H1 (cell line): ENCODE results near the gene MORF4L1. TPM values are rescaled to one million over a fixed set of nuclear protein-coding genes. Genes with fewer than 3 reads are reported as not detected.

ENCODE experiments used
- CTCF ChIA-PET: fragments of 300-600 bp; sonication (Branson Sonifier 250); formaldehyde crosslinking; loops from one replicate; lab custom pipeline; 2021; ENCODE audit not compliant: partially characterized antibody; lab: Charles Lee
- POLR2A ChIA-PET: fragments of 300-600 bp; sonication (Branson Sonifier 250); formaldehyde crosslinking; loops from one replicate; lab custom pipeline; 2021; ENCODE audit warnings: inconsistent platforms; ENCODE audit not compliant: partially characterized antibody; lab: Charles Lee
- DNase-seq, 2 experiments: peaks; one replicate each; pipeline versions ENCODE4 v3.0.0 to v3.0.0-alpha.2; 2010 to 2022; ENCODE audit warnings: low spot score in 2 of 2, low read depth in 1 of 2, mixed read lengths in 1 of 2
- FAIRE-seq: peaks from 2 replicates; lab custom pipeline; 2011; peaks lifted over from hg19 to GRCh38; lab: Jason Lieb, UNC
- H2AFZ ChIP-seq: 2 replicates; pipeline ENCODE4 v1.8.1; 2012; ENCODE audit warnings: low read length, inconsistent platforms
- H2AK5ac ChIP-seq: 2 replicates; pipeline ENCODE4 v1.6.1; 2013; ENCODE audit warnings: low read depth, low read length
- H2BK120ac ChIP-seq: replicated peaks from 2 replicates; pipeline ENCODE3; 2013; ENCODE audit warnings: low read depth, low read length, inconsistent platforms
- H2BK12ac ChIP-seq: 2 replicates; pipeline ENCODE4 v1.6.1; 2013; ENCODE audit warnings: low read depth, low read length
- H2BK15ac ChIP-seq: 2 replicates; pipeline ENCODE4 v1.6.1; 2013; ENCODE audit warnings: low read length
- H2BK20ac ChIP-seq: 2 replicates; pipeline ENCODE4 v1.6.1; 2013; ENCODE audit warnings: low read length
- H2BK5ac ChIP-seq: 2 replicates; pipeline ENCODE4 v1.6.1; 2013; ENCODE audit warnings: low read depth, low read length
- H3K14ac ChIP-seq: 2 replicates; pipeline ENCODE4 v1.6.1; 2013; ENCODE audit warnings: inconsistent platforms; ENCODE audit not compliant: insufficient read length
- H3K18ac ChIP-seq: 2 replicates; pipeline ENCODE4 v1.6.1; 2013; ENCODE audit warnings: low read length; ENCODE audit errors: extremely low read depth
- H3K23ac ChIP-seq: 2 replicates; pipeline ENCODE4 v1.6.1; 2013; ENCODE audit warnings: inconsistent platforms; ENCODE audit not compliant: insufficient read length
- H3K23me2 ChIP-seq: 2 replicates; pipeline ENCODE4 v1.6.1; 2013; ENCODE audit warnings: low read depth, low read length
- H3K27ac ChIP-seq: 2 replicates; pipeline ENCODE4 v1.6.1; 2011; ENCODE audit warnings: low read depth, low read length, inconsistent platforms
- H3K27me3 ChIP-seq, 4 experiments: replicated peaks in 1 of 4; 1 replicate in 1 of 4; 2 replicates in 3 of 4; pipeline versions ENCODE4 v1.6.1 to v1.8.1; 2011 to 2013; ENCODE audit warnings: low read length in 3 of 4, mild to moderate bottlenecking in 3 of 4, inconsistent platforms in 2 of 4, mixed read lengths in 2 of 4, moderate library complexity in 1 of 4; ENCODE audit not compliant: control insufficient read depth in 3 of 4, insufficient read depth in 3 of 4; ENCODE audit errors: extremely low read depth in 1 of 4
- H3K36me3 ChIP-seq, 4 experiments: 2 replicates each; pipeline versions ENCODE4 v1.6.1 to v1.8.1; 2011 to 2013; ENCODE audit warnings: mild to moderate bottlenecking in 4 of 4, low read length in 3 of 4, moderate library complexity in 2 of 4, control low read depth in 1 of 4, inconsistent platforms in 1 of 4; ENCODE audit not compliant: insufficient read depth in 4 of 4, control insufficient read depth in 2 of 4
- H3K4ac ChIP-seq: replicated peaks from 2 replicates; pipeline ENCODE3; 2013; ENCODE audit warnings: low read length, low read depth, mixed read lengths, inconsistent platforms; ENCODE audit not compliant: insufficient read length
- H3K4me1 ChIP-seq, 4 experiments: replicated peaks in 1 of 4; 1 replicate in 1 of 4; 2 replicates in 3 of 4; pipeline versions ENCODE4 v1.6.1 to v1.8.1; 2011 to 2013; ENCODE audit warnings: low read length in 3 of 4, inconsistent platforms in 2 of 4, mixed read lengths in 1 of 4; ENCODE audit not compliant: insufficient read depth in 4 of 4, control insufficient read depth in 3 of 4
- H3K4me2 ChIP-seq, 2 experiments: 2 replicates each; pipeline versions ENCODE4 v1.6.1 to v1.8.1; 2011 to 2013; ENCODE audit warnings: low read depth in 2 of 2, low read length in 2 of 2, control low read depth in 1 of 2, inconsistent platforms in 1 of 2, mild to moderate bottlenecking in 1 of 2; ENCODE audit not compliant: insufficient read depth in 1 of 2
- H3K4me3 ChIP-seq, 4 experiments: fragments of 200-600, 300-600 bp in 1 of 4; sonication (generic), shearing (Covaris generic), sonication (Bioruptor Twin) in 1 of 4; 2 replicates each; pipeline versions ENCODE4 v1.5.1 to v1.8.1; 2011 to 2016; ENCODE audit warnings: low read length in 4 of 4, low read depth in 3 of 4, control low read depth in 2 of 4, inconsistent platforms in 2 of 4, mild to moderate bottlenecking in 2 of 4, mixed read lengths in 1 of 4, moderate library complexity in 1 of 4; ENCODE audit not compliant: insufficient read depth in 2 of 4; ENCODE audit errors: extremely low read depth in 1 of 4
- H3K56ac ChIP-seq: replicated peaks from 2 replicates; pipeline ENCODE3; 2013; ENCODE audit warnings: low read depth, mild to moderate bottlenecking, mixed read lengths, low read length, inconsistent platforms; ENCODE audit not compliant: insufficient read length
- H3K79me1 ChIP-seq: 2 replicates; pipeline ENCODE4 v1.6.1; 2013; ENCODE audit warnings: low read depth, low read length, control low read depth
- H3K79me2 ChIP-seq, 2 experiments: 2 replicates each; pipeline versions ENCODE4 v1.6.1 to v1.8.1; 2012 to 2013; ENCODE audit warnings: low read length in 2 of 2, mild to moderate bottlenecking in 2 of 2, inconsistent platforms in 1 of 2; ENCODE audit not compliant: insufficient read depth in 2 of 2, control insufficient read depth in 1 of 2
- H3K9ac ChIP-seq, 4 experiments: replicated peaks in 1 of 4; 1 replicate in 1 of 4; 2 replicates in 3 of 4; pipeline versions ENCODE4 v1.6.1 to v1.8.1; 2011 to 2013; ENCODE audit warnings: low read depth in 3 of 4, low read length in 3 of 4, control low read depth in 2 of 4, mild to moderate bottlenecking in 2 of 4, moderate library complexity in 2 of 4, inconsistent platforms in 1 of 4; ENCODE audit errors: extremely low read depth in 1 of 4
- H3K9me3 ChIP-seq, 2 experiments: 2 replicates each; pipeline versions ENCODE4 v1.6.1 to v1.8.1; 2012 to 2013; ENCODE audit warnings: mild to moderate bottlenecking in 2 of 2, moderate library complexity in 2 of 2, control low read depth in 1 of 2, inconsistent platforms in 1 of 2, low read depth in 1 of 2, low read length in 1 of 2, mixed read lengths in 1 of 2; ENCODE audit not compliant: insufficient read depth in 2 of 2
- H4K20me1 ChIP-seq, 2 experiments: replicated peaks in 1 of 2; 2 replicates each; pipeline versions ENCODE3 to v1.8.1; 2011 to 2013; ENCODE audit warnings: inconsistent platforms in 2 of 2, low read length in 2 of 2, mild to moderate bottlenecking in 1 of 2; ENCODE audit not compliant: insufficient read depth in 2 of 2, control insufficient read depth in 1 of 2
- H4K5ac ChIP-seq: 2 replicates; pipeline ENCODE4 v1.6.1; 2013; ENCODE audit warnings: low read length, low read depth, mixed read lengths, inconsistent platforms; ENCODE audit not compliant: insufficient read length
- H4K8ac ChIP-seq: 2 replicates; pipeline ENCODE4 v1.8.0; 2013; ENCODE audit warnings: mild to moderate bottlenecking, moderate library complexity, low read length, inconsistent platforms; ENCODE audit not compliant: insufficient read depth; ENCODE audit errors: extremely low read depth
- H4K91ac ChIP-seq: replicated peaks from 2 replicates; pipeline ENCODE3; 2013; ENCODE audit warnings: low read length, mixed read lengths, inconsistent platforms; ENCODE audit not compliant: insufficient read length
- ASH2L ChIP-seq: fragments of 200-600, 300-600 bp; sonication (generic); IDR thresholded peaks from one replicate; pipeline ENCODE4 v1.7.1; 2017; ENCODE audit warnings: low read length
- CBX5 ChIP-seq: fragments of 300-800, 300-1000 bp; sonication (generic); IDR thresholded peaks from 2 replicates; pipeline ENCODE4 v1.7.1; 2016; ENCODE audit warnings: antibody characterized with exemption, low read length, low read depth
- JUND ChIP-seq: IDR thresholded peaks from 2 replicates; pipeline ENCODE4 v1.6.1; 2011; ENCODE audit warnings: mild to moderate bottlenecking, improper control_type of control experiment, low read length
- MAFK ChIP-seq: IDR thresholded peaks from 2 replicates; pipeline ENCODE4 v1.6.1; 2012; ENCODE audit warnings: low read depth, mild to moderate bottlenecking, improper control_type of control experiment, low read length
- POU5F1 ChIP-seq: IDR thresholded peaks from 2 replicates; pipeline ENCODE4 v1.6.1; 2011; ENCODE audit warnings: low read depth, mild to moderate bottlenecking, low read length, moderate library complexity
- RNF2 ChIP-seq: fragments of 200-900, 300-1000 bp; sonication (generic); IDR thresholded peaks from 2 replicates; pipeline ENCODE4 v1.7.1; 2016; ENCODE audit warnings: borderline replicate concordance, low read depth, mild to moderate bottlenecking, antibody characterized with exemption, low read length; ENCODE audit not compliant: poor library complexity, severe bottlenecking; ENCODE audit errors: missing control alignments
- RXRA ChIP-seq: IDR thresholded peaks from 2 replicates; pipeline ENCODE4 v1.6.1; 2011; ENCODE audit warnings: low read depth, mild to moderate bottlenecking, low read length, moderate library complexity; ENCODE audit not compliant: insufficient read depth
- SAP30 ChIP-seq: fragments of 300-600 bp; sonication (generic); IDR thresholded peaks from 2 replicates; pipeline ENCODE4 v1.7.1; 2012; ENCODE audit warnings: low read length, moderate library complexity, mild to moderate bottlenecking, inconsistent platforms; ENCODE audit not compliant: insufficient read depth, insufficient replicate concordance
- TCF12 ChIP-seq: IDR thresholded peaks from 2 replicates; pipeline ENCODE4 v1.6.1; 2011; ENCODE audit warnings: low read depth, mild to moderate bottlenecking, low read length
- TEAD4 ChIP-seq: IDR thresholded peaks from 2 replicates; pipeline ENCODE4 v1.6.1; 2012; ENCODE audit warnings: low read depth, low read length, inconsistent platforms, mixed read lengths
- WGBS, 2 experiments: shearing (Covaris generic) in 1 of 2; methylation state at CpG; one replicate each; pipeline versions ENCODE4 v1.1.6 to v1.1.7; 2013 to 2015; ENCODE audit warnings: low lambda C conversion rate in 2 of 2, mixed read lengths in 2 of 2, inconsistent platforms in 1 of 2, low coverage in 1 of 2, missing lambda C conversion rate in 1 of 2; ENCODE audit not compliant: insufficient replicate concordance in 2 of 2, insufficient coverage in 1 of 2, insufficient read length in 1 of 2; ENCODE audit errors: extremely low coverage in 1 of 2, missing lambda C conversion rate in 1 of 2; 5-methylcytosine and 5-hydroxymethylcytosine counted together
- polyA plus RNA-seq, 7 experiments: library from polyadenylated mRNA; depleted of rRNA in 3 of 7; stranded (reverse) in 5 of 7; unstranded in 2 of 7; fragments of >200 nt in 5 of 7; fragments of 200-250 nt in 2 of 7; gene quantifications; 1 replicate in 5 of 7; 2 replicates in 1 of 7; 4 replicates in 1 of 7; pipeline versions ENCODE4 v1.2.1 to v1.2.3, GENCODE V29; 2011 to 2013; ENCODE audit warnings: missing spikeins in 2 of 7, mixed read lengths in 2 of 7
- total RNA-seq: library from RNA; stranded (reverse); fragmentation: NEBNext Ultra II Directional; extraction: Animal tissue kit (Norgen Biotek cat#: 25700); gene quantifications from 2 replicates; pipeline ENCODE4 v1.2.1, GENCODE V29; 2021
- TF ChIP-seq, protein P1 (sequence below): IDR thresholded peaks from 2 replicates; pipeline ENCODE4 v1.6.1; 2011; ENCODE audit warnings: low read length, improper control_type of control experiment

The MORF4L1 gene
- total and polyA plus RNA-seq, 2 of the 8 experiments (the other 6 are each of a cell fraction or from before 2014, with no cell fraction given): 260 to 533 TPM

DNA sequence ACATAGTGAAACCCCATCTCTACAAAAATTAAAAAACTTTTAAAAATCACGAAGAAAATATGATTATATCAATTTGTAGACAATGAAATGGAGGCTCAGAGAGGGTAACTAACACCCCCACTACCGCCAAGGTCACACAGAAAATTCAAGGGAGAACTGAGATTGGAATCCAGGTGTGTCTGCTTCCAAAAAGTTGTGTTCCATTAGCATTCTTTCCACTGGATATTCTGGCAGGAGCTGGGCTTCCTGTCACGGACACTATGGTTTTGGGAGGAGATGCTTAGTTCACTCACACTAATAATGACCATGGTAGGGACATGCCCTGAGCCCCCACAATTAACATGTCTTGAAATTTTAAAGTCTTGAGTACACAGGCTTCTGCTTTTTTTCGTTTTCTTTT, 43.4 kb downstream of the MORF4L1 start:
- H4K91ac ChIP-seq: no peak overlapping the region
- no peaks in the 10 kb centered on the region; a peak in 1 of 4 replicates for H3K79me2 ChIP-seq
- ChIA-PET POLR2A (interaction anchor here (1.7 kb wide), 1 partner anchor 43 kb away, joined by 5 read pairs; the partner anchor contains the start of gene MORF4L1), CTCF (interaction anchor here (0.5 to 11.2 kb wide), 15 partner anchors 9 to 112 kb away, joined by 3 to 171 read pairs (median 6); no protein-coding TSS in a partner anchor)
- no peak overlapping the region for H2BK12ac ChIP-seq
- no peaks in the 10 kb centered on the region for H3K27me3 ChIP-seq
- no peak overlapping the region for H3K18ac ChIP-seq
- no peak overlapping the region for H2BK120ac ChIP-seq
- no peak overlapping the region for H3K4me2 ChIP-seq
- WGBS, 2 experiments: 77% methylated on average over 4 of the region's 4 CpGs; no CpG with 5 or more reads in 1 of the 2 experiments
- no peak overlapping the region for H3K23ac ChIP-seq
- no peak overlapping the region for H2BK20ac ChIP-seq
- no peak overlapping the region for H2BK5ac ChIP-seq
- 0 out of 2 replicates have a peak, but pooled peaks cover 2% of the 10 kb centered on the region for H3K79me1 ChIP-seq
- peaks cover 0 to 19% (median 0%) of the 10 kb centered on the region in 4 experiments; a peak in 3 of 8 replicates for H3K36me3 ChIP-seq
- H3K4me3 ChIP-seq: no peak overlapping the region
- H4K5ac ChIP-seq: no peak overlapping the region
- no peak overlapping the region for H2BK15ac ChIP-seq
- H3K56ac ChIP-seq: no peak overlapping the region
- H2AK5ac ChIP-seq: no peak overlapping the region
- no peak overlapping the region for H3K4ac ChIP-seq
- DNase-seq (no peak), FAIRE-seq (no peak)
- H4K20me1 ChIP-seq: peaks cover 0 to 3% of the 10 kb centered on the region in 2 experiments
- no peaks in the 10 kb centered on the region for H3K4me1 ChIP-seq
- no peak overlapping the region for H3K9ac ChIP-seq
- H4K8ac ChIP-seq: no peak overlapping the region
- no peak for TF ChIP-seq POU5F1
- TF ChIP-seq CBX5: no peak
- TF ChIP-seq TEAD4: no peak
- TF ChIP-seq SAP30: no peak
- TF ChIP-seq MAFK: no peak
- TF ChIP-seq ASH2L: no peak
- no peak for TF ChIP-seq TCF12
- TF ChIP-seq, protein P1, sequence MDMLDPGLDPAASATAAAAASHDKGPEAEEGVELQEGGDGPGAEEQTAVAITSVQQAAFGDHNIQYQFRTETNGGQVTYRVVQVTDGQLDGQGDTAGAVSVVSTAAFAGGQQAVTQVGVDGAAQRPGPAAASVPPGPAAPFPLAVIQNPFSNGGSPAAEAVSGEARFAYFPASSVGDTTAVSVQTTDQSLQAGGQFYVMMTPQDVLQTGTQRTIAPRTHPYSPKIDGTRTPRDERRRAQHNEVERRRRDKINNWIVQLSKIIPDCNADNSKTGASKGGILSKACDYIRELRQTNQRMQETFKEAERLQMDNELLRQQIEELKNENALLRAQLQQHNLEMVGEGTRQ: no peak
- TF ChIP-seq JUND: no peak
- TF ChIP-seq RNF2: no peak
- TF ChIP-seq RXRA: no peak
- no peak overlapping the region for H3K14ac ChIP-seq
- H3K9me3 ChIP-seq: no peaks in the 10 kb centered on the region
- no peak overlapping the region for H3K27ac ChIP-seq
- H3K23me2 ChIP-seq: no peaks in the 10 kb centered on the region
- H2AFZ ChIP-seq: no peak overlapping the region
